ENCODE results near the gene NFXL1.

The NFXL1 gene

GRCh38 chr4:47882228-47882627 is 32.2 kb downstream of the NFXL1 start:
- TF ChIP-seq CTCF (IDR thresholded peaks at IDR 0.05; ENCODE audit: borderline replicate concordance, insufficient read depth, low read depth, low read length), result no peak
- no peak overlapping the region for H3K4me3 ChIP-seq (ENCODE audit: low read depth, low read length)

- H3K4me3 ChIP-seq (ENCODE audit: low read depth, low read length), result no peak overlapping the region
- no peak for TF ChIP-seq CTCF (IDR thresholded peaks at IDR 0.05; ENCODE audit: borderline replicate concordance, insufficient read depth, low read depth, low read length)
These were observed 34.9 kb downstream of the NFXL1 start for GRCh38 chr4:47879458-47879857.

- no peak overlapping the region for H3K4me3 ChIP-seq (ENCODE audit: low read depth, low read length)
- TF ChIP-seq CTCF (IDR thresholded peaks at IDR 0.05; ENCODE audit: borderline replicate concordance, insufficient read depth, low read depth, low read length), result no peak
These were observed 37.4 kb downstream of the NFXL1 start for GRCh38 chr4:47876784-47877546.

GRCh38 chr4:47876310-47876709 is 38.1 kb downstream of the NFXL1 start:
- no peak for TF ChIP-seq CTCF (IDR thresholded peaks at IDR 0.05; ENCODE audit: borderline replicate concordance, insufficient read depth, low read depth, low read length)
- H3K4me3 ChIP-seq (ENCODE audit: low read depth, low read length), result no peak overlapping the region

- TF ChIP-seq CTCF (IDR thresholded peaks at IDR 0.05; ENCODE audit: borderline replicate concordance, insufficient read depth, low read depth, low read length), result no peak
- H3K4me3 ChIP-seq (ENCODE audit: low read depth, low read length), result no peak overlapping the region
These were observed 40.4 kb downstream of the NFXL1 start for GRCh38 chr4:47873877-47874541.

GRCh38 chr4:47863486-47863885 is 50.9 kb downstream of the NFXL1 start:
- no peak for TF ChIP-seq CTCF (IDR thresholded peaks at IDR 0.05; ENCODE audit: borderline replicate concordance, insufficient read depth, low read depth, low read length)
- H3K4me3 ChIP-seq (ENCODE audit: low read depth, low read length), result no peak overlapping the region

GRCh38 chr4:47862297-47862696 is 52.1 kb downstream of the NFXL1 start:
- no peak for TF ChIP-seq CTCF (IDR thresholded peaks at IDR 0.05; ENCODE audit: borderline replicate concordance, insufficient read depth, low read depth, low read length)
- H3K4me3 ChIP-seq (ENCODE audit: low read depth, low read length), result no peak overlapping the region

Measured in GM12875 (cell line).